OCI-LY1 (cell line): ENCODE results near the gene OR6B3.

Experiments
- H2AFZ ChIP-seq: fragments of 200-600 bp; sonication (generic), shearing (Covaris generic); 2 replicates; pipeline ENCODE4 v1.6.0; 2014; ENCODE audit warnings: antibody characterized with exemption, mild to moderate bottlenecking, low read length
- H3F3A ChIP-seq: fragments of 200-600 bp; sonication (generic), shearing (Covaris generic); 2 replicates; pipeline ENCODE4 v1.6.0; 2014; ENCODE audit warnings: mild to moderate bottlenecking, antibody characterized with exemption, low read length, moderate library complexity; ENCODE audit not compliant: insufficient read depth
- H3K27ac ChIP-seq: fragments of 200-600 bp; sonication (generic); 2 replicates; pipeline ENCODE4 v1.5.1; 2014; ENCODE audit warnings: low read length, mixed run types, mild to moderate bottlenecking, low read depth; ENCODE audit not compliant: poor library complexity, severe bottlenecking
- H3K27me3 ChIP-seq: fragments of 200-600 bp; sonication (generic); 2 replicates; pipeline ENCODE4 v1.6.0; 2014; ENCODE audit warnings: antibody characterized with exemption, mild to moderate bottlenecking, low read length, moderate library complexity; ENCODE audit not compliant: insufficient read depth
- H3K36me3 ChIP-seq: fragments of 200-600 bp; sonication (generic); 2 replicates; pipeline ENCODE4 v1.6.1; 2014; ENCODE audit warnings: mild to moderate bottlenecking, antibody characterized with exemption, low read length, moderate library complexity, mixed read lengths; ENCODE audit not compliant: insufficient read depth
- H3K4me1 ChIP-seq: fragments of 200-600 bp; sonication (generic); 2 replicates; pipeline ENCODE4 v1.5.1; 2014; ENCODE audit warnings: mild to moderate bottlenecking, low read length, moderate library complexity; ENCODE audit not compliant: insufficient read depth, severe bottlenecking
- H3K4me2 ChIP-seq: fragments of 200-600 bp; sonication (generic), shearing (Covaris generic); 2 replicates; pipeline ENCODE4 v1.6.1; 2014; ENCODE audit warnings: low read length
- H3K4me3 ChIP-seq: fragments of 200-600 bp; sonication (generic); 2 replicates; pipeline ENCODE4 v1.5.1; 2014; ENCODE audit warnings: low read length, low read depth, mild to moderate bottlenecking, mixed read lengths; ENCODE audit not compliant: poor library complexity, severe bottlenecking
- H3K79me2 ChIP-seq: fragments of 200-600 bp; shearing (Covaris generic); 2 replicates; pipeline ENCODE4 v1.6.1; 2016; ENCODE audit warnings: mixed run types, low read length, mixed read lengths; ENCODE audit not compliant: insufficient read depth
- H3K9ac ChIP-seq: fragments of 200-600 bp; sonication (generic), shearing (Covaris generic); 2 replicates; pipeline ENCODE4 v1.6.1; 2014; ENCODE audit warnings: mild to moderate bottlenecking, low read length, mixed read lengths
- H3K9me2 ChIP-seq: fragments of 200-600 bp; sonication (generic), shearing (Covaris generic); 2 replicates; pipeline ENCODE4 v1.6.1; 2014; ENCODE audit warnings: low read depth, mild to moderate bottlenecking, low read length, mixed read lengths
- H3K9me3 ChIP-seq: fragments of 200-600 bp; shearing (Covaris generic); 2 replicates; pipeline ENCODE4 v1.6.1; 2014; ENCODE audit warnings: low read length, mixed read lengths
- H4K20me1 ChIP-seq: fragments of 200-600 bp; sonication (generic), shearing (Covaris generic); 2 replicates; pipeline ENCODE4 v1.6.0; 2016; ENCODE audit warnings: mild to moderate bottlenecking, low read length; ENCODE audit not compliant: insufficient read depth
- CTCF ChIP-seq: fragments of 200-600 bp; sonication (generic), shearing (Covaris generic); IDR thresholded peaks from 2 replicates; pipeline ENCODE4 v1.5.1; 2017; ENCODE audit warnings: mild to moderate bottlenecking, antibody characterized with exemption, low read length, moderate library complexity, mixed read lengths
- EZH2 ChIP-seq: fragments of 200-600 bp; sonication (generic), shearing (Covaris generic); IDR thresholded peaks from 2 replicates; pipeline ENCODE4 v1.8.0; 2017; ENCODE audit warnings: borderline replicate concordance, mixed run types, mild to moderate bottlenecking, antibody characterized with exemption, low read length, moderate library complexity, mixed read lengths

Gene OR6B3

GRCh38 chr2:240002983-240003382 lies 50.3 kb downstream of the OR6B3 start:
- H3K4me1 ChIP-seq: no peaks in the 10 kb centered on the region
- no peaks in the 10 kb centered on the region for H3F3A ChIP-seq
- H3K4me3 ChIP-seq: no peak overlapping the region
- no peaks in the 10 kb centered on the region for H3K9me2 ChIP-seq
- no peak overlapping the region for H3K4me2 ChIP-seq
- no peak overlapping the region for H3K27ac ChIP-seq
- no peaks in the 10 kb centered on the region for H3K27me3 ChIP-seq
- H3K9me3 ChIP-seq: no peaks in the 10 kb centered on the region
- H3K9ac ChIP-seq: no peak overlapping the region
- no peak for TF ChIP-seq CTCF
- TF ChIP-seq EZH2: no peak
- H3K79me2 ChIP-seq: no peaks in the 10 kb centered on the region
- no peak overlapping the region for H2AFZ ChIP-seq
- peaks cover 88% of the 10 kb centered on the region for H3K36me3 ChIP-seq
- H4K20me1 ChIP-seq: no peaks in the 10 kb centered on the region

- no peaks in the 10 kb centered on the region for H3K9me2 ChIP-seq
- H3F3A ChIP-seq: no peaks in the 10 kb centered on the region
- TF ChIP-seq CTCF (no peak), EZH2 (no peak)
- H3K27ac ChIP-seq: no peak overlapping the region
- no peak overlapping the region for H3K4me3 ChIP-seq
- H3K27me3 ChIP-seq: no peaks in the 10 kb centered on the region
- H3K4me2 ChIP-seq: no peak overlapping the region
- peaks cover 80% of the 10 kb centered on the region for H3K36me3 ChIP-seq
- H2AFZ ChIP-seq: no peak overlapping the region
- H3K9me3 ChIP-seq: no peaks in the 10 kb centered on the region
- no peaks in the 10 kb centered on the region for H3K4me1 ChIP-seq
- no peaks in the 10 kb centered on the region for H4K20me1 ChIP-seq
- H3K9ac ChIP-seq: no peak overlapping the region
- no peaks in the 10 kb centered on the region for H3K79me2 ChIP-seq
These were observed 52.6 kb downstream of the OR6B3 start for GRCh38 chr2:240000671-240001070.

- Histone ChIP-seq H3K79me2 (no peaks in the 10 kb centered on the region), H3K9ac (no peak overlapping the region), H3K9me2 (no peaks in the 10 kb centered on the region), H3K9me3 (no peaks in the 10 kb centered on the region), H3K4me1 (no peaks in the 10 kb centered on the region), H4K20me1 (no peaks in the 10 kb centered on the region), H3K36me3 (peaks cover 53% of the 10 kb centered on the region), H3K4me3 (no peak overlapping the region), H3K27me3 (no peaks in the 10 kb centered on the region), H3K4me2 (no peak overlapping the region), H3K27ac (no peak overlapping the region), H3F3A (no peaks in the 10 kb centered on the region), H2AFZ (no peak overlapping the region)
- TF ChIP-seq CTCF: no peak
- TF ChIP-seq EZH2: no peak
These were observed 55.5 kb downstream of the OR6B3 start for GRCh38 chr2:239997686-239998409.
